Activated T-cell treated with anti-CD3 and anti-CD28 coated beads for 48 hours (primary cell): ENCODE measurements around the gene GBF1.

ENCODE experiments used
- DNase-seq: peaks from one replicate; pipeline ENCODE4 v3.0.0-alpha.2; 2020; ENCODE audit warnings: low read depth

The GBF1 gene

DNA sequence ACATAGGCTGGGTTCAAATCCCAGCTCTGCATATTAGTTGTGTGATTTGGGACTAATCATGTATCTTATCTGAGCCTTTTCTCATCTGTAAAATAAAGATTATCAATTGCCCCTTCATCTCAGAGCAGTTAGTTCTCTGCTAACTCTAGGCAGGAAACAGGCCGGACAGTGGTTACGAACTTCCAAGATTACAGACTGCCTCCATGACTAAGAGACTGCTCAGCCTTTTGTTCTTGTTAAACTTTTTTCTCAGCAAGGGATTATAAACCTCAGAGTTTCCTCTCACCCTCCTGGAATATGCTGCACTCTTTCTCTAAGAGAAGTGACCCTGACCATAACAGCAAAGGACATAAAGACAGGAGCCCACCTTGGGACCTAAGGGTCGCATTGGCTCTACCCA lies 97.6 kb downstream of the GBF1 start:
- DNase-seq, result no peak

DNA sequence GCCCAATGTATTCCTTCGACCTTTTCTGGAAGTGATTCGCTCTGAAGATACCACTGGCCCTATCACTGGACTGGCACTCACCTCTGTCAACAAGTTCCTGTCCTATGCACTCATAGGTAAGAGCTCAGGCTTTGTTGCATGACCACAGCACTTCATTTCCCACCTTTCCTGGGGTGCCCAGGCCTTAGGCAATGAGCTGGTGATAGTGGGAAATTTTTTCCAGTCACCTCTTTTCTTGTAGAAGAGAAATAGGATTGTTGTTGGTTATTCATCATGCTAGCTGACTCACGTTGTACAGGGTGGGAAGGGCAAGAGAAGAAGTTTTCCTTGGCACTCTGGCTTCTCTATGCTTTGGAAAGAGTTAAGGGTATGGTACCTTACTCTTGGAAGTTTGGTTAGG lies 98.7 kb downstream of the GBF1 start:
- no peak for DNase-seq

DNA sequence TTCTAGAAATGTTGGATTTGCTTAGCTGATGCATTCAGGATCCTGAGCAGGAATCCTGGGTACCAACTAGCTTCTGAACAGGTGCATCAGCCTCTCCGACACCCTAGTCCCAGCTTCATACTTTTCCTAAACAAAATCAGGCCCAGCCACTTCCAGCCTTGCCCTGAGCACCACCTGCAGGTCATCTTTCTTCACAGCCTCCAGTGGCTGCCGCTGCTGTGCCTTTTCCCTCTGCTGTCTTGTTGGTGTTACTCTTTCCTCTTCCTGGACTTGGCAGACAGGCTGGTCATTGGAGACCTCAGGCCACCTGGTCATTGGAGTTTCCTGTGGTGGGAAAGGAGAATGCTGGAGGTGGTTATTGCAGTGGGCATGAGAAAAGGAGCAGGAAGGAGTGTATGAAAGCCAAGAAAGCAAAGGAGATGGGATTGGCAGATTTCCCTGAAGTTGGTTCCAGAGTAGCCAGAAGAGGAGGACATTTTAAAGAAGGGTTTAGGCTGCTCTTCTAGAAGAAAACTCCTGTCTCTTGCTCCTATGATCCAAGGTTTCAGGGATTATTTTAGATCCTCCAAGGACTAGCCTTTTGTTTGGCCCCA lies 102.0 kb downstream of the GBF1 start:
- peak; percentile 13 for DNase-seq

DNA sequence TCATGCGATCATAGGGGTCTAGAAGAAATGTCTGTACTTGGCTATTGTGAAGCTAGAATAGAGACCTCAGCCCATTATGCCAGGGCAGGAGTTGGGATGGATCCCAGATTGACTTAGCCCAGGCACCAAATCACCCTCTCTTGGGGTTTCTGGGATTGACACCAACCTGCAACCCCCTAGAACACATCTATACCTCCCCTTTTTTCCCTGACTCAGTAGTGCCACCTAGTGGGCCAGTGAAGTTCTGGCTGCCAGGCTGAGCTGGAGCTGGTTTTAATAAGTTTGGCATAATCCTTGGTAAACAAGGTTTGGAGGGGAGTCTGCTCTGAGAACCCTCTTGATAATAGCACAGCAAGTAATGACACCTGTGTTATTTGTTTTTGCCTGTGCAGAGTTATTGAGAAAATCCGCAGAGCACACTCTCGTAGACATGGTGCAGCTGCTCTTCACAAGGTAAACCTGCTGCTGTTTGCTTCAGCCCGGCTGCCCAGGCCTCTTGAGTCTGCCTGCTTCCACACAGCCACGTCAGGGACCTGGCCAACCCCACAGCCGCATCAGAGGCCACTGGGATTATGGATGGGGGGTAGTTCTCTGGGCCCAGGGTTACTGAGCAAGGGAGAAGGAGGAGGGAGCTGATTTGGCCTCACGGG lies 106.9 kb downstream of the GBF1 start:
- peak; percentile 53 for DNase-seq

DNA sequence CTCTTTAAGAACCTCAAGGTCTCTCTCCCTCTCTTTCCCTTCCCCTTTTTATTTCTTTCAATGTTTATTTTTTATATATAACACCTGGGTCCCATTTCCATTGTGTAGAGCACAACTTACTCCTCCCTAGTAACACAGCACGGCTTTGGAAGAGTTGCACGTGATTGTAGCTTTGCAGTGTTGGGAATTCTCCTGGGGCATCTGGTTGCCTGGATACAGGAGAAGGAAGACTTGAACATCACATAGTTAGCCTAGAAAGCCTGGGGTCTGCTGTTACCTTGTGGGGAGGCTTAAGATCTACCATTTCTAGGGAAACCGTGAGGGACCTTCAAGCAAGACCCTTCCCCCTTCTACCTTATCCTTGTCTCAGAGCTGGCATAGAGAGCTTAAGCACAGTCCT lies 109.1 kb downstream of the GBF1 start:
- DNase-seq, result no peak

DNA sequence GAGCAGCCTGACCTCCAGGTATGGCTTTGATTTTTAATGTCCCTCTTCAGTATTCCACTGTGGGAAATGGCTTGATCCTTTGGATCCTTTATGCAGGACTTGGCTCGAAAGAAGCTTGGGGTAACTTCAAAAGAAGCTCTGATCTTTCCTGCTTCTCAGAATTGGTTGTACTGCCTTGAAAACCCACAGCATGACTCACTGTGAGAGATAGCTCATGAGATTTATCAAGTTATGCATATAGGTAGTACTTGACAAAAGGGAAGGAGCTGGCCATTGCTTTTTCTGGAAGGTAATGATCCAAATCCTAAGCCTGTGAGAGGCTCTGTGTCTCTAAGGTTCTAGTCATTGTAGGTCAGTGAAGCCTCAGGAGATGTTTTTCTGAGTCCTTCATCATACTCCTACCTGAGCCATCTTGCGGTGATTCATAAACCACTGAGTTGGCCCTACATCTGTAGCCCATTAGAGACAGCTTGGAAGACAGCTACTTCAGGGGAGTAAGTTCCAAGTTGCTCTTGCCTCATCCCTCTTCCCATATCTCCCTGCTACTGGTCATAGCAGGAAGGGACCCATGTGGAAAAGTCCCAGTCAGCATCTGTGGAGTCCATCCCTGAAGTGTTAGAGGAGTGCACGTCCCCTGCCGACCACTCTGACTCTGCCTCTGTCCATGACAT lies 113.5 kb downstream of the GBF1 start:
- DNase-seq, result no peak

DNA sequence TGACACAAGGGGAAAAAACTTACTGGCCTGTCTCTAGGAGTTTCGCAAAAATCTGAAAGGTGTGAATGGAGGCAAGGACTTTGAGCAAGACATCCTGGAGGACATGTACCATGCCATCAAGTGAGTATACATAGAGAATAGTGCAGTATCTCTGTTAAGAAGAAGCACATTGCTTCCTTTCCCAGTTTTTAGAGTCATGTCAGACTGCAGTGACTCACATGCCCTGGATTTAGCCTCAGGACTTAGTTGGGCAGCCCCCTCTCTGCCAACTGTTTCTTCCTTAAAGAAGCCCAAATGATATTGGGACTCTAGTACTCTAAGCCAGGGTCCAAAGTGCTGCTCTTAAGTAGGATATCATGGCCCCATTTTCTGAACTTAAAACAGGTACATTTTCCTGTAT lies 122.1 kb downstream of the GBF1 start:
- DNase-seq, result no peak

DNA sequence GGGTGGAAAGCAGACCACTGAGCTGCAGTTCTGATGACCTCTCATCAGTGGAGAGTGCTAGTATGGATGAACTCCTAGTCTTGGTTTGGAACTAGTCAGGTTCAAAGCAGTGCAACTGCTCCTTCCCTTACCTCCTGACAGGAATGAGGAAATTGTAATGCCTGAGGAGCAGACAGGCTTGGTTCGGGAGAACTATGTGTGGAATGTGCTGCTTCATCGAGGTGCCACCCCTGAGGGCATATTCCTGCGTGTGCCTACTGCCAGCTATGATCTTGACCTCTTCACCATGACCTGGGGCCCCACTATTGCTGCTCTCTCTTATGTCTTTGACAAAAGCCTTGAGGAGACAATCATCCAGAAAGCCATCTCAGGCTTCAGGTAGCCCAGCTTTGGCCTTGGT lies 122.7 kb downstream of the GBF1 start:
- DNase-seq, result no peak

DNA sequence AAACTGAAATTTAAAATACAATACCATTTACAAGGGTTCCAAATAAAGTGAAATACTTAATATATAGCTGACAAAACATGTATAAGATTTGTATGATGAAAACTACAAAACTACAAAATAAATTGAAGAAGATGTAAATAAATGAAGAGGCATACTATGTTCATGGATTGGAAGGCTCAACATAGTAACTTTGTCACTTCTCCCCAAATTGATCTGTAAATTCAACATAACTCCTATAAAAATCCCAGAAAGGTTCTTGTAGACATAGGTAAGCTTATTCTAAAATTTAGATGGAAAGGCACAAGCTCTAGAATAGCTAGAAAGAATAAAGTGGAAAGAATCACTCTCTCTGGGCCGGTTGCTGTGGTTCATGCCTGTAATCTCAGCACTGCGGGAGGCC lies 126.0 kb downstream of the GBF1 start:
- DNase-seq, result no peak

DNA sequence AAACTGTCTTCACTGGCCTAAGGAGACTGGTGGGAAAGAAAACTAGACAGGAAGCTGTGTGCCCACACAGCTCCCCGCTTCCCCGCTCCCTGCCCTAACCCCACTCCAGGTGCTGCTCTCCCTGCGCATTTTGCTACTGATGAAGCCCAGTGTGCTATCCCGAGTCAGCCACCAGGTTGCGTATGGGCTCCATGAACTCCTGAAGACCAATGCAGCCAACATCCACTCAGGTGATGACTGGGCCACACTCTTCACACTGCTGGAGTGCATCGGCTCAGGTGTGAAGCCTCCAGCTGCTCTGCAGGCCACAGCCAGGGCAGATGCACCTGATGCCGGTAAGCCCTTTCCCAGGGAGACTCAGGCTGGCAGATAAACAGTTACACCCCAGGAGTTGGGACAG lies 129.9 kb downstream of the GBF1 start:
- no peak for DNase-seq

DNA sequence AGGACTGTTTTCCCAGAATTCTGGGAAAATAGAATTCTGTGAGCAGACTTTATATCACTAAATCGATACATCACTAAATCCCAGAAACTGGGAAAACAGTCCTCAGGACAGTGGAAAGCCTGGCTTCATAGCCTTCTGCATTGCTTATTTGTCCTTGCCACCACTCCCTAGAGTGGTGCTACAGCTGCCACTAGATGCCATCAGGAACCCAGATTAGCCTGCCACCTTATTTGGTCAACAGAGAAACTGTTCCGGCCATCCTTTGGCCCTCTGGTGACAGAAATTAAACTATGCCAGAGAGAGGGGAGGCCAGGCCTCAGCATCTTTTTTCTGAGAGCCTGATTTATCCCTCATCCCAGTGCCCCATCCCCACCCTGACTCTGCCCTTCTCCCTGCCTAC lies 130.5 kb downstream of the GBF1 start:
- no peak for DNase-seq

DNA sequence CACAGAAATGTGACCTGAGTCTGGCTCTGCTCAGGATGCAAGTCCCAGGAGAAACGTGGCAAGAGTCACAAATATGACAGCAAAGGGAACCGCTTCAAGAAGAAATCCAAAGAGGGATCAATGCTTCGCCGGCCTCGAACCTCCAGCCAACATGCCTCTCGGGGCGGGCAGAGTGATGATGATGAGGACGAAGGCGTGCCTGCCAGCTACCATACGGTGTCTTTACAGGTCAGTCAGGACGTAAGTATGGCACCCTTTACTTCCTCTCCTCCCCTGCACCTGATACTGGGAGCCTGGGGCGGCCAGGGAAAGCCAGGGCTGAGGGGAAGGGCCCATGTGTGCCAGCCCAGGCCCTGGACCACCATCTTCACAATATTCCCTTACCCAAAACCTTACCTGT lies 131.6 kb downstream of the GBF1 start:
- no peak for DNase-seq

DNA sequence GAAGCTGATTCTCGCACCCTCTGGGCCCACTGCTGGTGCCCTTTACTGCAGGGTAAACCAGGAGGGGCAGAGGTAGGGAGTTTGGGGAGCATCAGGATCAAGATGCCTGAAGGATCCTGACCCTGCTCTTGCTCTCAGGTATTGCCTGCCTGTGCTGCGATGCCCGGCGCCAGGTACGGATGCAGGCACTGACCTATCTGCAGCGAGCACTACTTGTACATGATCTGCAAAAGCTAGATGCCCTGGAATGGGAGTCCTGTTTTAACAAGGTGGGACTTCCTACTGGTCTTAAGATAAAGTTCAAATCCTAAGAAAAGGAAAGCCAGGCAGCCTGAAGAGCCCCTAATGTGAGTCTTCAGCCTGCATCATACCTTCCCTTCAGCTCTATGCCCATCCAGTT lies 134.1 kb downstream of the GBF1 start:
- no peak for DNase-seq

DNA sequence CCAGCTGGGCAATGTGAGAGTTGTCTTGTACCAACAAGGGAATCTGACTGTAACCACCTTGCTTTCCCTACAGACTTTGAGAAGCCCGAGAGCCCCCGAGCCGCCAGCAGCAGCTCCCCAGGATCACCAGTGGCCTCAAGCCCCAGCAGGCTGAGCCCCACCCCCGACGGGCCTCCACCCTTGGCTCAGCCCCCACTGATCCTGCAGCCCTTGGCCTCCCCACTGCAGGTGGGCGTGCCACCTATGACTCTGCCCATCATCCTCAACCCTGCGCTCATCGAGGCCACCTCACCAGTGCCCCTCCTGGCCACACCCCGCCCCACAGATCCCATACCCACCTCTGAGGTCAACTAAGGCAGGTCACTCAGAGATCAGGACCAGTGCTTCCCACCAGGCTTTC lies 136.7 kb downstream of the GBF1 start:
- no peak for DNase-seq

DNA sequence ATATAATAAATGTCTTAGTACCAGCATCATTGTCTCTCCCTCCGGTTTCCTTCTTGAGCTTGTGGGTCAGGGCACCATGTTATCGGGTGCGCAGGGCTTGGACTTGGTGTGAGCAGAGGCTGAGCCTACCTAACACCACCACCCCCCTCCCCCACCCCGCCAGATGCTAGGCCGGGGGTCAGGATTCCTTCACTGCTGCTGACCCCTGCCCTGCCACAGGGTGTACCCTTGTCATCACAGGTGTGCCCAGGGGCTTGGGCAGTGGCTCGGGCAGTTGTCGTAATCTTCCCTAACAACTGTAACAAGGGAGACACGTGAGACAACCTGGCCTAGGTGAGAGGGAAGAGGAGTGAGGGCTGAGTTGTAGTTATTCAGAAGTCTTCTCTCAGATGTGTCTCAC lies 137.5 kb downstream of the GBF1 start:
- no peak for DNase-seq

DNA sequence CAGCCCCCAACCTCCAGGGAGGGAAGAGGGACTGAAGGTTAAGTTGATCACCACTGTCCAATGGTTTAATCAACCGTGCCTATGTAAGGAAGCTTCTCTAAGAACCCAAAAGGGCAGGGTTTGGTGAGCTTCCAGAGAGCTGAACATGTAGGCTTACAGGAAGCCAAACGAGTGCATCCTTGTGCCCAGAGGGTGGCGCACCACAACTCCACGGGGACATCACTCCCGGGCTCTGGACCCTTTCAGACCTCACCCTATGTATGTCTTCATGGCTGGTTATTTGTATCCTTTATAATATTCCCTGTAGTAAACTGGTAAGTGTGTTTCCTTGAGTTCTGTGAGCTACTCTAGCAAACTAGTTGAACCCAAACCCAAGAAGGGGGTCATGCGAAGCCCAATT lies 138.7 kb downstream of the GBF1 start:
- DNase-seq, result no peak

DNA sequence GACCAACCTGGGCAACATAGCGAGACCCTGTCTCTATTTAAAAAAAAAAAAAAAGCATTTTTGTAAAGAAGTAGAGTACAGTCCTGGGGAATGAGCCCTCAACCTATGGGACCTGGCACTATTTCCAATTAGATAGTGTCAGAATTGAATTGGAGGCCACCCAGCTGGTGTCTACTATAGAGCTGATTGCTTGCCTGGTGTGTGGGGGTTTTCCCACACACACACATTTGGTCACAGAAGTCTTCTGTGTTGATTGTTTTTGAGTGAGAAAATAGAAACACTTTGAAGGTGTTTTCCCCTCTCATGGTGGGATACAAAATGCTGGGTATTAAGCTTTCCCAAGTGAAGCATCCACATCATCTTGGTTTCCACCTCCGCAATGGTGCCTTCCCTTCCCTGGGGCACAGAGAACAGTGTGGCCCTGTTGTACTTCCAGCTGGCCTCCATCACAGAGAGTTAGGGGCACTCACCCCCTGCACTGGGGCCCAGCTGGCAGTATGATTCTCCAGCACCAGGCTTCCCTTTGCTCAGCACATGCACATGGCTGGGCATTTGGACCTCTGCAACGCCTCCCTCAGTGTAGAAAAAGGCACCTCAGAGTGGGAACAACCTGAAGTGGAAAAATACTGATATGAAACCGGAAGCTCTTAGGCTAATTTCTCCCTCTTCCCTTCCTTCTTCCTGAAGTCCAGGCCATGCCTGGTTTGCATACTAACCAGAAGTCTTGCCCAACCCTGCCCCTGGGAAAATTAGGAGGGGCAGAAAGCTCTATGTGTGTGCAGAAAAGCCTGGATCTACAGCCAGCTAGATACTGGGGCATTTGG lies 139.5 kb downstream of the GBF1 start:
- no peak for DNase-seq

DNA sequence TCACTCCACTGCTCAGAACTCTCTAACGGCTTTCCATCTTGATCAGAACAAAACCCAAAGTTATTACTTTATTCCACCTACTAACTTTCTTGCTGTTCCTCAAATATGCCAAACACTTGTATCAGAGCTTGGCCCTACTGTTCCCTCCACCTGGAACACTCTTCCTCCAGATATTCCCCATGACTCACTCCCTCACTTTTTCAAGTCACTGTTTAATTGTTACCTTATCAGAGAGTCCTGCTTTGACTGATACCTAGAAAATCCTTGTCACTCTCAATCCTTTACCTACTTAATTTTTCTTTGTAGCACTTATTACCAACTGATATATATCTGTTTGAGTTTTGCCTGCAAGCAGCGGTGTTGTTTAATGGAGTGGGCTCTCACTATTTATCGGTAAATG lies 144.6 kb downstream of the GBF1 start:
- DNase-seq, result no peak

DNA sequence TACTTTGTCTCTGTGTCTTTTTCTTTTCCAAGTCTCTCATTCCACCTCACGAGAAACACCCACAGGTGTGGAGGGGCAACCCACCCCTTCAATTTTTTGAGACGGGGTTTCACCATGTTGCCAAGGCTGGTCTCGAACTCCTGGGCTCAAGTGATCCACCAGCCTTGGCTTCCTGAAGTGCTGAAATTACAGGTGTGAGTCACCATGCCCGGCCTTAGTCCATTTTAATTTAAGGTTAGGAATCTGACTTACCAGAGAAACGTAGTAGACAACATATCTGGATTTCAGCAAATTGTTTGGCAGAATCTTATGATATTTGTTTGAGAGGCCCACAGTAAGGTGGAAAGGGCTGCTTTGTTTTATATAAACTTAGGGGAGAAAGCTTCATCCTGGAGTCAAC lies 147.0 kb downstream of the GBF1 start:
- no peak for DNase-seq

DNA sequence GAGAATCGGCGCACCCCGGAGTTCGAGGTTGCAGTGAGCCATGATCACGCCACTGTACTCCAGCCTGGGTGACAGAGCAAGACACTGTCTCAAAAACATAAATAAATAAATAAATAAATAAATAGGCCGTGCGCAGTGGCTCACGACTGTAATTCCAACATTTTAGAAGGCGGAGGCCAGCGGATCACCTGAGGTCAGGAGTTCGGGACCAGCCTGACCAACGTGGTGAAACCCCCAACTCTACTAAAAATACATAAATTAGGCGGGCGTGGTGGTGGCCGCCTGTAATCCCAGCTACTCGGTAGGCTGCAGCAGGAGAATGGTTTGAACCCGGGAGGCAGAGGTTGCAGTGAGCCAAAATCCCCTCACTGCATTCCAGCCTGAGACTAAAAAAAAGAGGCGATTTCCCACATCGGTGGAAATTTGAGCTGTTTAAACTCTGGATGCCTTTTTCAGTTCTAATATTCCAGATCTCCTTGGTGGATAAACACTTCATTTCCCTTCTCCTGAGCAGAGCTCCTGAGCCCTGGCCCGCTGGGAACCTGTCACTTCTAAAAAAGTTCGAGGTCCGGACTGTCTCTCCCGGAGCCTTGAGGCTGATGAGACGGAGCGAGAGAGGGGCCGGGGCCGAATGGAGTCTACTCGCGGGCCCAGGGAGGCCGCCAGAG lies 148.2 kb downstream of the GBF1 start:
- no peak for DNase-seq

DNA sequence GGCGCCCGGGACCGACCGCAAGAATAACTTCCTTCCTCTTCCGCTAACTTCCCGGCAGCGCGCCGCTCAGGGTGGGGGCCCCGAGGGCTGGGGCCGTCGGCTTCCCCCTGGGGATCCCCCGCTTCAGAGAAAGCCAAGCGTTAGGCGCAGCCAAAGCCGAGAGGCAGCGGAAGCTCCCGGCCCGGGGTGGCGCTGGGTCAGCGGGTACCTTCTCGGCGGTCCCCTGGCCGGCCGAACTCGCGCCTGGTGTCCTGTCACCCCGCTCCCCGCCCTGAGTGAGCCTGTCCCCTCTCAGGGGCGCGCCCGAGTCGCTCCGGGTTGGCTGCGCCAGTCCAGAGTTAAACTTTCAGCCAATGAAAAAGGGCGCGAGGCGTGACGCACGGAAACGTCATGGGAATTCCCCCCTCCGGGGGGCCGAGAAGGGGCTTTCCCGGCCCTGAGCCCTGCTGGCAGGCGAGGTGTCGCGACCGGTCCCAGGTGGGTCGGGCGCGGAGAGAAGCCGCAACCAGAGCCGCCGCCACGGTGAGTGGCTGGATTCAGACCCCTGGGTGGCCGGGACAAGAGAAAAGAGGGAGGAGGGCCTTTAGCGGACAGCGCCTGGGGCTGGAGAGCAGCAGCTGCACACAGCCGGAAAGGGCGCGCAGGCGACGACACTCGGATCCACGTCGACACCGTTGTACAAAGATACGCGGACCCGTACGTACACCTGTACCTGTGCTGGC lies 148.9 kb downstream of the GBF1 start:
- DNase-seq, result peak; percentile 98
